ENCODE results near the gene HPN.

HPN gene

GRCh38 chr19:35040826-35041547, 534 bp upstream of the HPN start:
- no peaks in the 10 kb centered on the region for H3K36me3 ChIP-seq (ENCODE audit: low read length)
- no peak overlapping the region for H2AFZ ChIP-seq (ENCODE audit: low read depth, low read length, severe bottlenecking)
- no peaks in the 10 kb centered on the region for H4K20me1 ChIP-seq (ENCODE audit: low read depth, low read length)
- H3K9ac ChIP-seq (ENCODE audit: low read length): no peak overlapping the region
- no peaks in the 10 kb centered on the region for H3K27me3 ChIP-seq (ENCODE audit: low read length)
- no peak overlapping the region for H3K27ac ChIP-seq (ENCODE audit: low read depth, low read length)
- no peaks in the 10 kb centered on the region for H3K79me2 ChIP-seq (ENCODE audit: insufficient read depth, low read length)
- no peak overlapping the region for H3K4me2 ChIP-seq (ENCODE audit: low read depth, low read length, poor library complexity, severe bottlenecking)
- no peaks in the 10 kb centered on the region for H3K9me2 ChIP-seq (replicated peaks; ENCODE audit: insufficient read depth, low read length)
- no peaks in the 10 kb centered on the region for H3F3A ChIP-seq (ENCODE audit: insufficient read depth)
- TF ChIP-seq CTCF (IDR thresholded peaks at IDR 0.05; ENCODE audit: insufficient read depth, low read length, poor library complexity, severe bottlenecking): no peak
- no peak for TF ChIP-seq EZH2phosphoT487 (conservative IDR thresholded peaks at IDR 0.05; ENCODE audit: low read length)
- H3K4me3 ChIP-seq (ENCODE audit: insufficient read depth, low read length, poor library complexity, severe bottlenecking): no peak overlapping the region
- no peaks in the 10 kb centered on the region for H3K9me3 ChIP-seq (ENCODE audit: insufficient read depth, low read length)

- Histone ChIP-seq H3F3A (ENCODE audit: insufficient read depth) (no peaks in the 10 kb centered on the region), H3K27ac (ENCODE audit: low read depth, low read length) (no peak overlapping the region), H3K36me3 (ENCODE audit: low read length) (no peaks in the 10 kb centered on the region), H3K4me3 (ENCODE audit: insufficient read depth, low read length, poor library complexity, severe bottlenecking) (no peak overlapping the region), H3K9me2 (replicated peaks; ENCODE audit: insufficient read depth, low read length) (no peaks in the 10 kb centered on the region), H3K4me2 (ENCODE audit: low read depth, low read length, poor library complexity, severe bottlenecking) (no peak overlapping the region), H2AFZ (ENCODE audit: low read depth, low read length, severe bottlenecking) (no peak overlapping the region), H3K9ac (ENCODE audit: low read length) (no peak overlapping the region), H3K9me3 (ENCODE audit: insufficient read depth, low read length) (no peaks in the 10 kb centered on the region), H4K20me1 (ENCODE audit: low read depth, low read length) (no peaks in the 10 kb centered on the region), H3K27me3 (ENCODE audit: low read length) (no peaks in the 10 kb centered on the region), H3K79me2 (ENCODE audit: insufficient read depth, low read length) (no peaks in the 10 kb centered on the region)
- TF ChIP-seq EZH2phosphoT487 (conservative IDR thresholded peaks at IDR 0.05; ENCODE audit: low read length): no peak
Observed at GRCh38 chr19:35042056-35042730, 672 bp downstream of the HPN start.

GRCh38 chr19:35042954-35043604, 1.6 kb downstream of the HPN start:
- H3K4me3 ChIP-seq (ENCODE audit: insufficient read depth, low read length, poor library complexity, severe bottlenecking): no peak overlapping the region
- no peaks in the 10 kb centered on the region for H3K36me3 ChIP-seq (ENCODE audit: low read length)
- H3K79me2 ChIP-seq (ENCODE audit: insufficient read depth, low read length): no peaks in the 10 kb centered on the region
- no peaks in the 10 kb centered on the region for H3F3A ChIP-seq (ENCODE audit: insufficient read depth)
- no peak overlapping the region for H2AFZ ChIP-seq (ENCODE audit: low read depth, low read length, severe bottlenecking)
- no peaks in the 10 kb centered on the region for H4K20me1 ChIP-seq (ENCODE audit: low read depth, low read length)
- H3K27me3 ChIP-seq (ENCODE audit: low read length): no peaks in the 10 kb centered on the region
- no peaks in the 10 kb centered on the region for H3K9me2 ChIP-seq (replicated peaks; ENCODE audit: insufficient read depth, low read length)
- no peak overlapping the region for H3K4me2 ChIP-seq (ENCODE audit: low read depth, low read length, poor library complexity, severe bottlenecking)
- H3K9me3 ChIP-seq (ENCODE audit: insufficient read depth, low read length): no peaks in the 10 kb centered on the region
- TF ChIP-seq CTCF (IDR thresholded peaks at IDR 0.05; ENCODE audit: insufficient read depth, low read length, poor library complexity, severe bottlenecking) (no peak), EZH2phosphoT487 (conservative IDR thresholded peaks at IDR 0.05; ENCODE audit: low read length) (no peak)
- H3K27ac ChIP-seq (ENCODE audit: low read depth, low read length): no peak overlapping the region
- H3K9ac ChIP-seq (ENCODE audit: low read length): no peak overlapping the region

Measured in SU-DHL-6 (cell line).